H1 (cell line): ENCODE measurements around the gene CEMIP2. TPM values are rescaled to one million over a fixed set of nuclear protein-coding genes. Genes with fewer than 3 reads are reported as not detected.

ENCODE experiments used
- CTCF ChIA-PET: fragments of 300-600 bp; sonication (Branson Sonifier 250); formaldehyde crosslinking; loops from one replicate; lab custom pipeline; 2021; ENCODE audit not compliant: partially characterized antibody; lab: Charles Lee
- POLR2A ChIA-PET: fragments of 300-600 bp; sonication (Branson Sonifier 250); formaldehyde crosslinking; loops from one replicate; lab custom pipeline; 2021; ENCODE audit warnings: inconsistent platforms; ENCODE audit not compliant: partially characterized antibody; lab: Charles Lee
- DNase-seq, 2 experiments: peaks; one replicate each; pipeline versions ENCODE4 v3.0.0 to v3.0.0-alpha.2; 2010 to 2022; ENCODE audit warnings: low spot score in 2 of 2, low read depth in 1 of 2, mixed read lengths in 1 of 2
- FAIRE-seq: peaks from 2 replicates; lab custom pipeline; 2011; peaks lifted over from hg19 to GRCh38; lab: Jason Lieb, UNC
- H2AFZ ChIP-seq: 2 replicates; pipeline ENCODE4 v1.8.1; 2012; ENCODE audit warnings: low read length, inconsistent platforms
- H2AK5ac ChIP-seq: 2 replicates; pipeline ENCODE4 v1.6.1; 2013; ENCODE audit warnings: low read depth, low read length
- H2BK120ac ChIP-seq: replicated peaks from 2 replicates; pipeline ENCODE3; 2013; ENCODE audit warnings: low read depth, low read length, inconsistent platforms
- H2BK12ac ChIP-seq: 2 replicates; pipeline ENCODE4 v1.6.1; 2013; ENCODE audit warnings: low read depth, low read length
- H2BK15ac ChIP-seq: 2 replicates; pipeline ENCODE4 v1.6.1; 2013; ENCODE audit warnings: low read length
- H2BK20ac ChIP-seq: 2 replicates; pipeline ENCODE4 v1.6.1; 2013; ENCODE audit warnings: low read length
- H2BK5ac ChIP-seq: 2 replicates; pipeline ENCODE4 v1.6.1; 2013; ENCODE audit warnings: low read depth, low read length
- H3K14ac ChIP-seq: 2 replicates; pipeline ENCODE4 v1.6.1; 2013; ENCODE audit warnings: inconsistent platforms; ENCODE audit not compliant: insufficient read length
- H3K18ac ChIP-seq: 2 replicates; pipeline ENCODE4 v1.6.1; 2013; ENCODE audit warnings: low read length; ENCODE audit errors: extremely low read depth
- H3K23ac ChIP-seq: 2 replicates; pipeline ENCODE4 v1.6.1; 2013; ENCODE audit warnings: inconsistent platforms; ENCODE audit not compliant: insufficient read length
- H3K23me2 ChIP-seq: 2 replicates; pipeline ENCODE4 v1.6.1; 2013; ENCODE audit warnings: low read depth, low read length
- H3K27ac ChIP-seq: 2 replicates; pipeline ENCODE4 v1.6.1; 2011; ENCODE audit warnings: low read depth, low read length, inconsistent platforms
- H3K27me3 ChIP-seq, 4 experiments: replicated peaks in 1 of 4; 1 replicate in 1 of 4; 2 replicates in 3 of 4; pipeline versions ENCODE4 v1.6.1 to v1.8.1; 2011 to 2013; ENCODE audit warnings: low read length in 3 of 4, mild to moderate bottlenecking in 3 of 4, inconsistent platforms in 2 of 4, mixed read lengths in 2 of 4, moderate library complexity in 1 of 4; ENCODE audit not compliant: control insufficient read depth in 3 of 4, insufficient read depth in 3 of 4; ENCODE audit errors: extremely low read depth in 1 of 4
- H3K36me3 ChIP-seq, 4 experiments: 2 replicates each; pipeline versions ENCODE4 v1.6.1 to v1.8.1; 2011 to 2013; ENCODE audit warnings: mild to moderate bottlenecking in 4 of 4, low read length in 3 of 4, moderate library complexity in 2 of 4, control low read depth in 1 of 4, inconsistent platforms in 1 of 4; ENCODE audit not compliant: insufficient read depth in 4 of 4, control insufficient read depth in 2 of 4
- H3K4ac ChIP-seq: replicated peaks from 2 replicates; pipeline ENCODE3; 2013; ENCODE audit warnings: low read length, low read depth, mixed read lengths, inconsistent platforms; ENCODE audit not compliant: insufficient read length
- H3K4me1 ChIP-seq, 4 experiments: replicated peaks in 1 of 4; 1 replicate in 1 of 4; 2 replicates in 3 of 4; pipeline versions ENCODE4 v1.6.1 to v1.8.1; 2011 to 2013; ENCODE audit warnings: low read length in 3 of 4, inconsistent platforms in 2 of 4, mixed read lengths in 1 of 4; ENCODE audit not compliant: insufficient read depth in 4 of 4, control insufficient read depth in 3 of 4
- H3K4me2 ChIP-seq, 2 experiments: 2 replicates each; pipeline versions ENCODE4 v1.6.1 to v1.8.1; 2011 to 2013; ENCODE audit warnings: low read depth in 2 of 2, low read length in 2 of 2, control low read depth in 1 of 2, inconsistent platforms in 1 of 2, mild to moderate bottlenecking in 1 of 2; ENCODE audit not compliant: insufficient read depth in 1 of 2
- H3K4me3 ChIP-seq, 4 experiments: fragments of 200-600, 300-600 bp in 1 of 4; sonication (generic), shearing (Covaris generic), sonication (Bioruptor Twin) in 1 of 4; 2 replicates each; pipeline versions ENCODE4 v1.5.1 to v1.8.1; 2011 to 2016; ENCODE audit warnings: low read length in 4 of 4, low read depth in 3 of 4, control low read depth in 2 of 4, inconsistent platforms in 2 of 4, mild to moderate bottlenecking in 2 of 4, mixed read lengths in 1 of 4, moderate library complexity in 1 of 4; ENCODE audit not compliant: insufficient read depth in 2 of 4; ENCODE audit errors: extremely low read depth in 1 of 4
- H3K56ac ChIP-seq: replicated peaks from 2 replicates; pipeline ENCODE3; 2013; ENCODE audit warnings: low read depth, mild to moderate bottlenecking, mixed read lengths, low read length, inconsistent platforms; ENCODE audit not compliant: insufficient read length
- H3K79me1 ChIP-seq: 2 replicates; pipeline ENCODE4 v1.6.1; 2013; ENCODE audit warnings: low read depth, low read length, control low read depth
- H3K79me2 ChIP-seq, 2 experiments: 2 replicates each; pipeline versions ENCODE4 v1.6.1 to v1.8.1; 2012 to 2013; ENCODE audit warnings: low read length in 2 of 2, mild to moderate bottlenecking in 2 of 2, inconsistent platforms in 1 of 2; ENCODE audit not compliant: insufficient read depth in 2 of 2, control insufficient read depth in 1 of 2
- H3K9ac ChIP-seq, 4 experiments: replicated peaks in 1 of 4; 1 replicate in 1 of 4; 2 replicates in 3 of 4; pipeline versions ENCODE4 v1.6.1 to v1.8.1; 2011 to 2013; ENCODE audit warnings: low read depth in 3 of 4, low read length in 3 of 4, control low read depth in 2 of 4, mild to moderate bottlenecking in 2 of 4, moderate library complexity in 2 of 4, inconsistent platforms in 1 of 4; ENCODE audit errors: extremely low read depth in 1 of 4
- H3K9me3 ChIP-seq, 2 experiments: 2 replicates each; pipeline versions ENCODE4 v1.6.1 to v1.8.1; 2012 to 2013; ENCODE audit warnings: mild to moderate bottlenecking in 2 of 2, moderate library complexity in 2 of 2, control low read depth in 1 of 2, inconsistent platforms in 1 of 2, low read depth in 1 of 2, low read length in 1 of 2, mixed read lengths in 1 of 2; ENCODE audit not compliant: insufficient read depth in 2 of 2
- H4K20me1 ChIP-seq, 2 experiments: replicated peaks in 1 of 2; 2 replicates each; pipeline versions ENCODE3 to v1.8.1; 2011 to 2013; ENCODE audit warnings: inconsistent platforms in 2 of 2, low read length in 2 of 2, mild to moderate bottlenecking in 1 of 2; ENCODE audit not compliant: insufficient read depth in 2 of 2, control insufficient read depth in 1 of 2
- H4K5ac ChIP-seq: 2 replicates; pipeline ENCODE4 v1.6.1; 2013; ENCODE audit warnings: low read length, low read depth, mixed read lengths, inconsistent platforms; ENCODE audit not compliant: insufficient read length
- H4K8ac ChIP-seq: 2 replicates; pipeline ENCODE4 v1.8.0; 2013; ENCODE audit warnings: mild to moderate bottlenecking, moderate library complexity, low read length, inconsistent platforms; ENCODE audit not compliant: insufficient read depth; ENCODE audit errors: extremely low read depth
- H4K91ac ChIP-seq: replicated peaks from 2 replicates; pipeline ENCODE3; 2013; ENCODE audit warnings: low read length, mixed read lengths, inconsistent platforms; ENCODE audit not compliant: insufficient read length
- MAFK ChIP-seq: IDR thresholded peaks from 2 replicates; pipeline ENCODE4 v1.6.1; 2012; ENCODE audit warnings: low read depth, mild to moderate bottlenecking, improper control_type of control experiment, low read length
- RBBP5 ChIP-seq: IDR thresholded peaks from 2 replicates; pipeline ENCODE4 v1.7.1; 2012; ENCODE audit warnings: low read depth, mild to moderate bottlenecking, inconsistent platforms, low read length, moderate library complexity, borderline replicate concordance
- RNF2 ChIP-seq: fragments of 200-900, 300-1000 bp; sonication (generic); IDR thresholded peaks from 2 replicates; pipeline ENCODE4 v1.7.1; 2016; ENCODE audit warnings: borderline replicate concordance, low read depth, mild to moderate bottlenecking, antibody characterized with exemption, low read length; ENCODE audit not compliant: poor library complexity, severe bottlenecking; ENCODE audit errors: missing control alignments
- SIRT6 ChIP-seq: IDR thresholded peaks from one replicate; pipeline ENCODE4 v1.7.1; 2012; ENCODE audit warnings: low read length, inconsistent platforms
- SIX5 ChIP-seq: IDR thresholded peaks from 2 replicates; pipeline ENCODE4 v1.6.1; 2011; ENCODE audit warnings: mild to moderate bottlenecking, low read depth, low read length
- SP1 ChIP-seq: IDR thresholded peaks from 2 replicates; pipeline ENCODE4 v1.6.1; 2011; ENCODE audit warnings: low read depth, low read length
- ZNF274 ChIP-seq: IDR thresholded peaks from 2 replicates; pipeline ENCODE4 v1.7.0; 2012; ENCODE audit warnings: low read length, borderline replicate concordance; ENCODE audit errors: extremely low read depth
- WGBS, 2 experiments: shearing (Covaris generic) in 1 of 2; methylation state at CpG; one replicate each; pipeline versions ENCODE4 v1.1.6 to v1.1.7; 2013 to 2015; ENCODE audit warnings: low lambda C conversion rate in 2 of 2, mixed read lengths in 2 of 2, inconsistent platforms in 1 of 2, low coverage in 1 of 2, missing lambda C conversion rate in 1 of 2; ENCODE audit not compliant: insufficient replicate concordance in 2 of 2, insufficient coverage in 1 of 2, insufficient read length in 1 of 2; ENCODE audit errors: extremely low coverage in 1 of 2, missing lambda C conversion rate in 1 of 2; 5-methylcytosine and 5-hydroxymethylcytosine counted together
- polyA plus RNA-seq, 7 experiments: library from polyadenylated mRNA; depleted of rRNA in 3 of 7; stranded (reverse) in 5 of 7; unstranded in 2 of 7; fragments of >200 nt in 5 of 7; fragments of 200-250 nt in 2 of 7; gene quantifications; 1 replicate in 5 of 7; 2 replicates in 1 of 7; 4 replicates in 1 of 7; pipeline versions ENCODE4 v1.2.1 to v1.2.3, GENCODE V29; 2011 to 2013; ENCODE audit warnings: missing spikeins in 2 of 7, mixed read lengths in 2 of 7
- total RNA-seq: library from RNA; stranded (reverse); fragmentation: NEBNext Ultra II Directional; extraction: Animal tissue kit (Norgen Biotek cat#: 25700); gene quantifications from 2 replicates; pipeline ENCODE4 v1.2.1, GENCODE V29; 2021
- TF ChIP-seq, protein P1 (sequence below): IDR thresholded peaks from 2 replicates; pipeline ENCODE4 v1.6.1; 2012; ENCODE audit warnings: low read length, inconsistent platforms

The CEMIP2 gene
- total and polyA plus RNA-seq, 2 of the 8 experiments (the other 6 are each of a cell fraction or from before 2014, with no cell fraction given) = 25.2 to 52.1 TPM

DNA sequence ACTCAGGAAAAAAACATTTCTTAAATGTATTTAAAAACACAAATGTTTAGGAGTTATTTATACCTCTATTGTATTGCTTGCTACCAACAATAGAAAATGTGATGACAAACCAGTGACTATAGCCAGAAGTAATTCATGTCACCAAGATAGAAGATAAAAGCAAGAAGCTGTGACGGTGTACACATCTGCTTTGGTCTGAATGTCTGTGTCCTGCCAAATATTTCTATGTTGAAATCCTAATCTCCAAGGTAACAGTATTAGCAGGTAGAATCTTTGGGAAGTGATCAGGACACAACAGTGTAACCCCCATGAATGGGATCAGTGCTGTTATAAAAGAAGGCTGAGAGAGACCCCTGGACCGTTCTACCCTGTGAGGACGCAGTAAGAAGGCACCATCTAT, 74.7 kb downstream of the CEMIP2 start:
- H2BK20ac ChIP-seq = no peak overlapping the region
- no peak overlapping the region for H3K14ac ChIP-seq
- ChIA-PET POLR2A (interaction anchor here (1.1 kb wide), 1 partner anchor 56 kb away, joined by 3 read pairs; no protein-coding TSS in a partner anchor), CTCF (interaction anchor here (0.7 to 1.6 kb wide), 3 partner anchors 11 to 73 kb away, joined by 3 to 4 read pairs (median 3); no protein-coding TSS in a partner anchor)
- no peak overlapping the region for H3K4me2 ChIP-seq
- H3K79me1 ChIP-seq = no peaks in the 10 kb centered on the region
- DNase-seq = no peak
- H2BK120ac ChIP-seq = no peak overlapping the region
- H2BK12ac ChIP-seq = no peak overlapping the region
- no peak overlapping the region for H4K91ac ChIP-seq
- H3K4me1 ChIP-seq = no peaks in the 10 kb centered on the region
- H3K23me2 ChIP-seq = no peaks in the 10 kb centered on the region
- TF ChIP-seq ZNF274 = no peak
- no peak for TF ChIP-seq SP1
- no peak for TF ChIP-seq RNF2
- no peak for TF ChIP-seq SIX5
- TF ChIP-seq MAFK = no peak
- TF ChIP-seq SIRT6 = no peak
- TF ChIP-seq, protein P1, sequence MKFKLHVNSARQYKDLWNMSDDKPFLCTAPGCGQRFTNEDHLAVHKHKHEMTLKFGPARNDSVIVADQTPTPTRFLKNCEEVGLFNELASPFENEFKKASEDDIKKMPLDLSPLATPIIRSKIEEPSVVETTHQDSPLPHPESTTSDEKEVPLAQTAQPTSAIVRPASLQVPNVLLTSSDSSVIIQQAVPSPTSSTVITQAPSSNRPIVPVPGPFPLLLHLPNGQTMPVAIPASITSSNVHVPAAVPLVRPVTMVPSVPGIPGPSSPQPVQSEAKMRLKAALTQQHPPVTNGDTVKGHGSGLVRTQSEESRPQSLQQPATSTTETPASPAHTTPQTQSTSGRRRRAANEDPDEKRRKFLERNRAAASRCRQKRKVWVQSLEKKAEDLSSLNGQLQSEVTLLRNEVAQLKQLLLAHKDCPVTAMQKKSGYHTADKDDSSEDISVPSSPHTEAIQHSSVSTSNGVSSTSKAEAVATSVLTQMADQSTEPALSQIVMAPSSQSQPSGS = no peak
- no peak for TF ChIP-seq RBBP5
- no peak overlapping the region for H2BK15ac ChIP-seq
- H3K27ac ChIP-seq = no peak overlapping the region
- no peak overlapping the region for H2AFZ ChIP-seq
- FAIRE-seq = no peak
- no peak overlapping the region for H2BK5ac ChIP-seq
- H2AK5ac ChIP-seq = no peak overlapping the region
- H3K79me2 ChIP-seq = no peaks in the 10 kb centered on the region
- H3K4ac ChIP-seq = no peak overlapping the region
- H3K9ac ChIP-seq = no peak overlapping the region
- WGBS, 2 experiments = 77% methylated on average over 3 of the region's 3 CpGs; no CpG with 5 or more reads in 1 of the 2 experiments
- no peak overlapping the region for H3K56ac ChIP-seq
- no peaks in the 10 kb centered on the region for H3K27me3 ChIP-seq
- H3K36me3 ChIP-seq = peaks cover 15 to 71% (median 36%) of the 10 kb centered on the region in 4 experiments
- H3K18ac ChIP-seq = no peak overlapping the region
- no peak overlapping the region for H3K4me3 ChIP-seq
- no peak overlapping the region for H4K5ac ChIP-seq
- peaks cover 0 to 2% of the 10 kb centered on the region in 2 experiments for H4K20me1 ChIP-seq
- no peaks in the 10 kb centered on the region for H3K9me3 ChIP-seq
- no peak overlapping the region for H3K23ac ChIP-seq
- no peak overlapping the region for H4K8ac ChIP-seq
